Measurements from ENCODE around the gene MTHFR. TPM values are rescaled to one million over a fixed set of nuclear protein-coding genes. Genes with fewer than 3 reads are reported as not detected.

MTHFR gene
- total and polyA plus RNA-seq, 2 of the 8 experiments (the other 6 are each of a cell fraction or from before 2014, with no cell fraction given): 8.7 to 18.5 TPM

DNA sequence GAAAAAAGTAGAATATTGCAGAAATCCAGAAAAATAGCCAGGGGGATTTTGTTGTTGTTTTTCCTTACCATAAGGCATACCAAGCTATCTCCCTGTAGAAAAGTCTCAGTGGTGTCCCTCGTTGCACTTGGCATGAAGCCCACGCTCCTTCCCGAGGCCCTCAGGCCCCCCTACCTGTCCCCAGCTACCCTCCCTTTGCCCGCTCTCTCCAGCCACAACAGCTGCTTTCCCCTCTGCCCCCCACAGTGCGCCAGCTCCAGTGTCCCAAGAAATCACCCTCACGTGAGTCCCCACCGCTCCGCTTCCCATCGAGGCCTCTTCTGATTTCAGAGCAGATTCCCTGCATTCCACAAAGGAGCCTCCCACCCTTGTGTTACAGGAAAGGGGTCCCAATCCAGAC lies 61.5 kb downstream of the MTHFR start (continued):
- TF ChIP-seq CTCF (IDR thresholded peaks at IDR 0.05; ENCODE audit: control extremely low read depth in 1 of 3, insufficient read depth in 1 of 3, low read depth in 1 of 3, low read length in 3 of 3): no peak

Data from H1 (cell line).